SU-DHL-6 (cell line): ENCODE measurements around the gene ACTN4.

ENCODE experiments used
- EZH2phosphoT487 ChIP-seq: fragments of 200-600 bp; sonication (generic), shearing (Covaris generic); conservative IDR thresholded peaks from 2 replicates; pipeline ENCODE4 v1.6.1; 2018; ENCODE audit warnings: mild to moderate bottlenecking, antibody characterized with exemption, low read length, moderate library complexity, mixed read lengths
- TF ChIP-seq, protein P1 (sequence below): fragments of 200-600 bp; sonication (generic); IDR thresholded peaks from one replicate; pipeline ENCODE4 v1.5.1; 2017; ENCODE audit warnings: antibody characterized with exemption, mild to moderate bottlenecking, low read length, moderate library complexity; ENCODE audit not compliant: insufficient read depth, poor library complexity, severe bottlenecking

DNA sequence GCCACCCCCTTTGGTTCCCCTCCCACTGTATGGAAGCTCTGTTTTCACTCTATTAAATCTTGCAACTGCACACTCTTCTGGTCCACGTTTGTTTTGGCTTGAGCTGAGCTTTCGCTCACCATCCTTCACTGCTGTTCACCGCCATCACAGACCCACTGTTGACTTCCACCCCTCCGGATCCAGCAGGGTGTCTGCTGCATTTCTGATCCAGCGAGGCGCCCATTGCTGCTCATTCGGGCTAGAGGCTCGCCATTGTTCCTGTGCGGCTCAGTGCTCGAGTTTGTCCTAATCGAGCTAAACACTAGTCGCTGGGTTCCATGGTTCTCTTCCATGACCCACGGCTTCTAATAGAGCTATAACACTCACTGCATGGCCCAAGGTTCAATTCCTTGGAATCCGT is 42.7 kb downstream of the ACTN4 start:
- TF ChIP-seq, protein P1, sequence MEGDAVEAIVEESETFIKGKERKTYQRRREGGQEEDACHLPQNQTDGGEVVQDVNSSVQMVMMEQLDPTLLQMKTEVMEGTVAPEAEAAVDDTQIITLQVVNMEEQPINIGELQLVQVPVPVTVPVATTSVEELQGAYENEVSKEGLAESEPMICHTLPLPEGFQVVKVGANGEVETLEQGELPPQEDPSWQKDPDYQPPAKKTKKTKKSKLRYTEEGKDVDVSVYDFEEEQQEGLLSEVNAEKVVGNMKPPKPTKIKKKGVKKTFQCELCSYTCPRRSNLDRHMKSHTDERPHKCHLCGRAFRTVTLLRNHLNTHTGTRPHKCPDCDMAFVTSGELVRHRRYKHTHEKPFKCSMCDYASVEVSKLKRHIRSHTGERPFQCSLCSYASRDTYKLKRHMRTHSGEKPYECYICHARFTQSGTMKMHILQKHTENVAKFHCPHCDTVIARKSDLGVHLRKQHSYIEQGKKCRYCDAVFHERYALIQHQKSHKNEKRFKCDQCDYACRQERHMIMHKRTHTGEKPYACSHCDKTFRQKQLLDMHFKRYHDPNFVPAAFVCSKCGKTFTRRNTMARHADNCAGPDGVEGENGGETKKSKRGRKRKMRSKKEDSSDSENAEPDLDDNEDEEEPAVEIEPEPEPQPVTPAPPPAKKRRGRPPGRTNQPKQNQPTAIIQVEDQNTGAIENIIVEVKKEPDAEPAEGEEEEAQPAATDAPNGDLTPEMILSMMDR, result no peak
- TF ChIP-seq EZH2phosphoT487, result no peak
